ENCODE results near the gene CD209.

Gene CD209

DNA sequence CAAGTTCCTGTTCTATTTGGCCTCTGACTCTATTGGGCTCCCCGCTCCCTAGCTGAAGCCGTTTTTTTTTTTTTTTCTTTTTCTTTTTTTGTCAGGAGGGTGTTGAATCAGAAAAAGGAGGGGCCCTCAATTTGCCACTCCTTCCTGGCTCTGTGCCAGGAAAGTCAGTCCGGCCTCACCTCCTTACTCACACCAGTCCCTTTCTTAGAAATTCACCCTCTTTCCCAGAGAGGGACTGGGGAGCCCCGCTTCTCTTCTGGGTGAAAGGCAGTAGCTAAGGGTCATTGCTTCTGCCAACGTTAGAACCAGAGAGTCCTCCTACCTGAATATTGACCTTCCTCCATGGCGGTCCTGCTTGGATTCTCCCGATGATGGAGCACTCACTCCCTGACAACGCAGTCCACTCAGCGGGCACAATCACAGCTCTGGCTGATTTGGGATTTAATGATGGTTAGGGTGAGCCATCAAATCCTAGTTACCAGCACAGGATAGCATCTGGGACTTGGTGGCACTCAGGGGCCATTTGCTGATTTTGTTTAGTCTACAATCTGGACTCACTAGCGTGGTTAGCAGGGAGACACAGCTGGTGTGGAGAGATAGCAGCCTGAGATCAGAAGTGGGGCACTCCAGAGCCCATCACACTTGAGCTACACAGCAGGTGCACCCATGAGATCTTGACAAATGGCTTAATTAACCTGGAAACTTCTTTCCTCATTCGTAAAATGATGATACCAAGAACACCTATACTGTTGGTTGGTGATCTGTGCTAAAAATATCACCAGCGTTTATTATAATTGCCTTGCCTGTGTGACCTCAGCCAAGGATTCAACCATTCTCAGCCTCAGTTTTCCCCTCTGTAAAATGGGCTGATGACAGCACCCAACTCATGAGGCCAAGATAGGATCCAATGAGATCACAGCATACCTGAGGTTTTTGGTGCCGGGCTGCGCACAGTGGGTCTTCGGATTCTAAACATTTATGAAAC lies 47.6 kb downstream of the CD209 start:
- H3K36me3 ChIP-seq (ENCODE audit: low read depth) = no peaks in the 10 kb centered on the region
- DNase-seq (ENCODE audit: low spot score) (no peak), ATAC-seq (ENCODE audit: low read depth) (no peak)
- TF ChIP-seq, protein P1, sequence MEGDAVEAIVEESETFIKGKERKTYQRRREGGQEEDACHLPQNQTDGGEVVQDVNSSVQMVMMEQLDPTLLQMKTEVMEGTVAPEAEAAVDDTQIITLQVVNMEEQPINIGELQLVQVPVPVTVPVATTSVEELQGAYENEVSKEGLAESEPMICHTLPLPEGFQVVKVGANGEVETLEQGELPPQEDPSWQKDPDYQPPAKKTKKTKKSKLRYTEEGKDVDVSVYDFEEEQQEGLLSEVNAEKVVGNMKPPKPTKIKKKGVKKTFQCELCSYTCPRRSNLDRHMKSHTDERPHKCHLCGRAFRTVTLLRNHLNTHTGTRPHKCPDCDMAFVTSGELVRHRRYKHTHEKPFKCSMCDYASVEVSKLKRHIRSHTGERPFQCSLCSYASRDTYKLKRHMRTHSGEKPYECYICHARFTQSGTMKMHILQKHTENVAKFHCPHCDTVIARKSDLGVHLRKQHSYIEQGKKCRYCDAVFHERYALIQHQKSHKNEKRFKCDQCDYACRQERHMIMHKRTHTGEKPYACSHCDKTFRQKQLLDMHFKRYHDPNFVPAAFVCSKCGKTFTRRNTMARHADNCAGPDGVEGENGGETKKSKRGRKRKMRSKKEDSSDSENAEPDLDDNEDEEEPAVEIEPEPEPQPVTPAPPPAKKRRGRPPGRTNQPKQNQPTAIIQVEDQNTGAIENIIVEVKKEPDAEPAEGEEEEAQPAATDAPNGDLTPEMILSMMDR (IDR thresholded peaks at IDR 0.05; ENCODE audit: poor library complexity, severe bottlenecking) = no peak
- no peaks in the 10 kb centered on the region for H3K9me3 ChIP-seq (ENCODE audit: severe bottlenecking)
- H3K27ac ChIP-seq (ENCODE audit: poor library complexity, severe bottlenecking) = no peak overlapping the region
- no peaks in the 10 kb centered on the region for H3K4me1 ChIP-seq (ENCODE audit: insufficient read depth, poor library complexity, severe bottlenecking)
- no peak overlapping the region for H3K4me3 ChIP-seq (ENCODE audit: severe bottlenecking)
- no peaks in the 10 kb centered on the region for H3K27me3 ChIP-seq (ENCODE audit: insufficient read depth, poor library complexity, severe bottlenecking)

DNA sequence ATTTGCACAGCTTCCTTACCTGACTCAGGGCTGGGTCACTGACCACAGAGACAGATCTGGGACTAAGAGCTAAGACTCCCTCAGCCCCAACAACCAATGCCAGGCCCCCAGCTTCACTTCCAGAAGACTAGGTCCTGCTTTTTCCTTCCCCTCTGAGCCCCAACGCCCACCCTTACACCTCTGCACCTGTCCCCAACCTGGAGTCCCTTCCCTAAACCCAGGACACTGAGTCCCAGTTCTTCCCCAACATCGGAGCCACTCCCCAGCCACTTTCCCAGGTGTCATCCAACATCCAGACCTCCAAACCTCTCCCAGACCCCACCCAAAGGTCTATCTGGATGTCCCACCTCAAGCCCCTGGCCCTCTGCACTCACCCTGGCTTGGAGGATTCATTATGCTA lies 48.3 kb downstream of the CD209 start:
- TF ChIP-seq, protein P1 (IDR thresholded peaks at IDR 0.05; ENCODE audit: poor library complexity, severe bottlenecking) = no peak
- H3K27ac ChIP-seq (ENCODE audit: poor library complexity, severe bottlenecking) = no peak overlapping the region
- no peak overlapping the region for H3K4me3 ChIP-seq (ENCODE audit: severe bottlenecking)
- H3K4me1 ChIP-seq (ENCODE audit: insufficient read depth, poor library complexity, severe bottlenecking) = no peaks in the 10 kb centered on the region
- H3K9me3 ChIP-seq (ENCODE audit: severe bottlenecking) = no peaks in the 10 kb centered on the region
- no peak for DNase-seq (ENCODE audit: low spot score)
- H3K36me3 ChIP-seq (ENCODE audit: low read depth) = no peaks in the 10 kb centered on the region
- H3K27me3 ChIP-seq (ENCODE audit: insufficient read depth, poor library complexity, severe bottlenecking) = no peaks in the 10 kb centered on the region
- no peak for ATAC-seq (ENCODE audit: low read depth)

DNA sequence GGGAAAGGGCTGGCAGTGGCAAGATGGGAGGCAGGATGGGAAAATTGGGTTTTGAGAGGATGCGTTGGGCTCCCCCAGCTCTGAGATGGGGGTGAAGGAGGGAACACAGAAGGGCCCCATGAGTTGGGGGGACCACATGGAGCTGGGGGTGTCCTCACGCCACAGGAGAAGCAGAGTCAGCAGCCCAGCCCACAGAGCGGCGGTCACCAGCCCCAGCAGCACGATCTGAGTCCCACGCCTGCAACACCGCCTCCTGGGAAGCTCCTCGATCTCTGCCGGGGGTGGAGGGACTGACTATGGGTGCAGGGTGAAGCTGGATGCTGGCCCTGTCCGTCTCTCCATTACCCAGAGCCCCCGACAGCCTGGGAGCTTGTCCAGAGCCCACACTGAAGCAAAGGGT lies 48.8 kb downstream of the CD209 start:
- no peak for ATAC-seq (ENCODE audit: low read depth)
- TF ChIP-seq, protein P1 (IDR thresholded peaks at IDR 0.05; ENCODE audit: poor library complexity, severe bottlenecking) = no peak

DNA sequence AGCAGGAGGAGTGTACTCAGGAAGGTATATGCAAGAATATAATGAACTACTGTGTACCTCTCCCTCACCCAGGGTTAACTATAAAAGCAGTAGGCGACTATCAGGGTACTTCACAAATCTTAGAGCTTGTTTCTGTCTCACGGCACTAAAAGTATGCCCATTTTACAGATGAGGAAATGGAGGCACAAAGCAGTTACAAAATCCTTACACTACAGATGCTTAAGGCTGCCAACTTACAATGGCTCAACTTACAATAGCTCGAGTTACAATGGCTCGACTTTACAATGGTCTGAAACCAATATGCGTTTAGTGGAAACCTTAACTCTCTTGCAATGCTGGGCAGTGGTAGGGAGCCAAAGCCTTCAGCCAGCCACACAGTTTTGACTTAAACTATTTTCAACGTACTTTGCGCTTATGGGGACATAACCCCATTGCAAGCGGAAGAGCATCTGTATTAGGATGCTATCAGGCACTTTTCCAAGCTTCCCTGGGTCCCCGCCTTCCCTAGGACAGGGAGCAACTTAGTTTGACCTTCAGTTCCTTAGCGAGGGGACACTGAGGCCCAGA lies 49.5 kb downstream of the CD209 start:
- no peak overlapping the region for H3K4me3 ChIP-seq (ENCODE audit: severe bottlenecking)
- no peaks in the 10 kb centered on the region for H3K36me3 ChIP-seq (ENCODE audit: low read depth)
- H3K27ac ChIP-seq (ENCODE audit: poor library complexity, severe bottlenecking) = no peak overlapping the region
- no peak for DNase-seq (ENCODE audit: low spot score)
- TF ChIP-seq, protein P1 (IDR thresholded peaks at IDR 0.05; ENCODE audit: poor library complexity, severe bottlenecking) = no peak
- H3K4me1 ChIP-seq (ENCODE audit: insufficient read depth, poor library complexity, severe bottlenecking) = no peaks in the 10 kb centered on the region
- no peaks in the 10 kb centered on the region for H3K9me3 ChIP-seq (ENCODE audit: severe bottlenecking)
- no peak for ATAC-seq (ENCODE audit: low read depth)
- no peaks in the 10 kb centered on the region for H3K27me3 ChIP-seq (ENCODE audit: insufficient read depth, poor library complexity, severe bottlenecking)

More for the DNA sequence above, 48.8 kb downstream of the CD209 start:
- Histone ChIP-seq H3K27me3 (ENCODE audit: insufficient read depth, poor library complexity, severe bottlenecking) (no peaks in the 10 kb centered on the region), H3K27ac (ENCODE audit: poor library complexity, severe bottlenecking) (no peak overlapping the region), H3K36me3 (ENCODE audit: low read depth) (no peaks in the 10 kb centered on the region), H3K9me3 (ENCODE audit: severe bottlenecking) (no peaks in the 10 kb centered on the region), H3K4me3 (ENCODE audit: severe bottlenecking) (no peak overlapping the region), H3K4me1 (ENCODE audit: insufficient read depth, poor library complexity, severe bottlenecking) (no peaks in the 10 kb centered on the region)
- no peak for DNase-seq (ENCODE audit: low spot score)
